Heart left ventricle (tissue), 16 donors: ENCODE results near the gene SH2D4B. TPM values are rescaled to one million over a fixed set of nuclear protein-coding genes. Genes with fewer than 3 reads are reported as not detected.
A peak's percentile ranks its signal among the peaks of the same experiment; 100 is the strongest.

Experiments
- ATAC-seq, 4 donors: fragments of 200-7000 bp; cut with Tn5 transposase; one replicate each; pipeline ENCODE4 v1.9.1; 2020 to 2022; ENCODE audit warnings: moderate library complexity in 4 of 4, mild to moderate bottlenecking in 3 of 4, moderate number of reproducible peaks in 1 of 4
- DNase-seq, 5 donors: peaks; one replicate each; pipeline ENCODE4 v3.0.0-alpha.2; 2020
- H3K27ac ChIP-seq, 12 donors: fragments of 200-600 bp; sonication (generic) in 4 of 12; one replicate each; pipeline versions ENCODE4 v1.5.0 to v1.8.0; 2016 to 2022; ENCODE audit warnings: mild to moderate bottlenecking in 2 of 12
- H3K27me3 ChIP-seq, 9 donors: fragments of 200-600 bp; sonication (generic) in 2 of 9; one replicate each; pipeline versions ENCODE4 v1.5.1 to v1.8.0; 2016 to 2022; ENCODE audit warnings: mild to moderate bottlenecking in 3 of 9
- H3K36me3 ChIP-seq, 9 donors: fragments of 200-600 bp; sonication (generic) in 2 of 9; one replicate each; pipeline versions ENCODE4 v1.5.0 to v1.8.0; 2018 to 2022; ENCODE audit warnings: mild to moderate bottlenecking in 2 of 9
- H3K4me1 ChIP-seq, 12 donors: fragments of 200-600 bp; sonication (generic) in 4 of 12; one replicate each; pipeline versions ENCODE4 v1.5.0 to v1.8.0; 2016 to 2022; ENCODE audit warnings: mild to moderate bottlenecking in 3 of 12
- H3K4me3 ChIP-seq, 12 donors: fragments of 200-600 bp; sonication (generic) in 4 of 12; one replicate each; pipeline versions ENCODE4 v1.5.0 to v1.8.0; 2017 to 2022; ENCODE audit warnings: mild to moderate bottlenecking in 9 of 12, moderate library complexity in 4 of 12
- H3K9me3 ChIP-seq, 12 donors: fragments of 200-600 bp; sonication (generic) in 4 of 12; one replicate each; pipeline versions ENCODE4 v1.5.0 to v1.8.0; 2016 to 2022; ENCODE audit warnings: mild to moderate bottlenecking in 1 of 12
- CTCF ChIP-seq, 12 donors: fragments of 200-600 bp; sonication (generic) in 4 of 12; IDR thresholded peaks; one replicate each; pipeline versions ENCODE4 v1.5.0 to v1.8.0; 2018 to 2022; ENCODE audit warnings: antibody characterized with exemption in 12 of 12, mild to moderate bottlenecking in 5 of 12
- POLR2A ChIP-seq, 2 donors: fragments of 450-650 bp; IDR thresholded peaks; one replicate each; pipeline ENCODE4 v1.6.1; 2017; ENCODE audit warnings: antibody characterized with exemption in 2 of 2, mild to moderate bottlenecking in 2 of 2, moderate library complexity in 2 of 2
- WGBS, 4 donors: extraction: QIAGEN DNeasy Blood & Tissue Kit in 2 of 4; methylation state at CpG; one replicate each; pipeline versions ENCODE4 v1.1.5 to v1.1.7; 2013 to 2018; 5-methylcytosine and 5-hydroxymethylcytosine counted together
- intact Hi-C, 10 donors: fragments of 100-400 bp; cut with DNase I; formaldehyde crosslinking; loops; one replicate each; pipeline versions ENCODE4 v1.11.1 to v1.14.2; 2022
- polyA plus RNA-seq, 2 donors: library from polyadenylated mRNA; stranded (reverse); fragments of 200-250 nt; gene quantifications; one replicate each; pipeline ENCODE4 v1.2.3, GENCODE V29; 2013
- total RNA-seq, 9 donors: library from RNA; depleted of rRNA in 2 of 9; stranded (reverse); fragments of >200 nt in 2 of 9; fragmentation: NEBNext Ultra II Directional in 3 of 9; extraction: Animal tissue kit (Norgen Biotek cat#: 25700) in 3 of 9; gene quantifications; one replicate each; pipeline versions ENCODE4 v1.1.0 to v1.2.4, GENCODE V29; 2016 to 2023
- donor health status: ischemic (EF 13 %, LVEDD 7.1; RV severe dilation, severe dysfunction).
- donor health status: healthy with polysubstance abuse.
- donor health status: DM: no; HTN: yes; CAD: no.
- donor health status: DM: no; HTN: no; CAD: no.
- donor health status: ischemic (EF 25% LVEDD 6.9; RV normal size, moderate dysfunction).
- donor health status: ischemic (EF 25% LVEDD 5.7; RV mildly dilated, moderate dysfunction).
- donor health status: healthy.
- donor health status: DM: yes; HTN: yes; CAD: no.
- donor health status: ischemic (EF 35%, LVEDD 5.7; RV mildly dilated, moderate dysfunction).
- donor health status: nonischemic (EF 11% LVEDD 7.7; RV severe dilation, severe dysfunction).
- donor health status: DM: yes; HTN: yes; CAD: no.
- donor health status: PGD.
- donor health status: ischemic (EF 29% LVEDD 5.4; RV normal size, mild dysfunction).
- donor health status: nonischemic (EF 23%, LVEDD 6.1; RV moderate dilation, normal function).

The SH2D4B gene
- total and polyA plus RNA-seq, 11 donors = 0.19 TPM; not detected in 10

GRCh38 chr10:80552151-80552646, 14.5 kb downstream of the SH2D4B start:
- peak in 4 of 5 donors; percentile 43 to 70 (median 52) for DNase-seq

GRCh38 chr10:80553436-80553835, 15.7 kb downstream of the SH2D4B start:
- Histone ChIP-seq H3K9me3 (peaks cover 0 to 3% (median 0%) of the 10 kb centered on the region in 12 donors), H3K27ac (peak overlapping the region in 1 of 12 donors; percentile 58), H3K36me3 (no peaks in the 10 kb centered on the region), H3K4me1 (peaks cover 0 to 17% (median 6%) of the 10 kb centered on the region in 12 donors), H3K4me3 (no peak overlapping the region), H3K27me3 (peaks cover 0 to under 1% (median 0%) of the 10 kb centered on the region in 9 donors)
- intact Hi-C loops = no loop called here
- DNase-seq (no peak), ATAC-seq (no peak)
- TF ChIP-seq POLR2A (IDR thresholded peaks at IDR 0.05) (no peak), CTCF (IDR thresholded peaks at IDR 0.05) (no peak)
- 87 to 96% (median 89%) methylated on average over 5 of the region's 5 CpGs for WGBS, 4 donors

More at GRCh38 chr10:80552151-80552646, 14.5 kb downstream of the SH2D4B start:
- Histone ChIP-seq H3K4me3 (no peak overlapping the region), H3K27ac (peak overlapping the region in 9 of 12 donors; percentile 3 to 72 (median 56)), H3K36me3 (no peaks in the 10 kb centered on the region), H3K9me3 (peaks cover 0 to 3% (median 0%) of the 10 kb centered on the region in 12 donors), H3K4me1 (peaks cover 0 to 17% (median 6%) of the 10 kb centered on the region in 12 donors), H3K27me3 (peaks cover 0 to 2% (median 0%) of the 10 kb centered on the region in 9 donors)
- ATAC-seq = peak; percentile 71 to 96 (median 79)
- intact Hi-C loops = no loop called here
- no peak for TF ChIP-seq CTCF (IDR thresholded peaks at IDR 0.05)
- TF ChIP-seq POLR2A (IDR thresholded peaks at IDR 0.05) = no peak
- 8 to 26% (median 11%) methylated on average over 5 of the region's 5 CpGs for WGBS, 4 donors

GRCh38 chr10:80554050-80554449, 16.3 kb downstream of the SH2D4B start:
- Histone ChIP-seq H3K4me3 (no peak overlapping the region), H3K4me1 (peaks cover 0 to 17% (median 6%) of the 10 kb centered on the region in 12 donors), H3K9me3 (peaks cover 0 to 3% (median 0%) of the 10 kb centered on the region in 12 donors), H3K36me3 (no peaks in the 10 kb centered on the region), H3K27ac (no peak overlapping the region), H3K27me3 (no peaks in the 10 kb centered on the region)
- no peak for DNase-seq
- intact Hi-C loops = no loop called here
- TF ChIP-seq POLR2A (IDR thresholded peaks at IDR 0.05) = no peak
- TF ChIP-seq CTCF (IDR thresholded peaks at IDR 0.05) = no peak
- 91 to 94% (median 91%) methylated on average over 5 of the region's 5 CpGs for WGBS, 4 donors
- ATAC-seq = no peak

GRCh38 chr10:80555415-80555814, 17.7 kb downstream of the SH2D4B start:
- 59 to 67% (median 65%) methylated on average over 5 of the region's 5 CpGs for WGBS, 4 donors
- no peak for DNase-seq
- Histone ChIP-seq H3K4me3 (no peak overlapping the region), H3K36me3 (no peaks in the 10 kb centered on the region), H3K27me3 (no peaks in the 10 kb centered on the region), H3K4me1 (peaks cover 0 to 17% (median 6%) of the 10 kb centered on the region in 12 donors), H3K9me3 (peaks cover 0 to 3% (median 0%) of the 10 kb centered on the region in 12 donors), H3K27ac (no peak overlapping the region)
- TF ChIP-seq CTCF (IDR thresholded peaks at IDR 0.05) (no peak), POLR2A (IDR thresholded peaks at IDR 0.05) (no peak)
- intact Hi-C loops = no loop called here
- no peak for ATAC-seq
